UCSD-AML1 (cell line): ENCODE measurements around the gene ZBTB4.
"Not testable (repeated sequence)": the region's sequence is repeated elsewhere in the genome, so short reads cannot be mapped to it uniquely, and the experiment has no call there.

ENCODE experiments used
- DNase-seq: peaks from one replicate; lab custom pipeline; 2025; ENCODE audit not compliant: unreplicated experiment; lab: John Stamatoyannopoulos, UW

Gene ZBTB4

GRCh38 chr17:7493941-7494340 lies 14.5 kb upstream of the ZBTB4 start:
- no peak for DNase-seq

- DNase-seq: no peak
Measured at GRCh38 chr17:7491583-7491982, 12.2 kb upstream of the ZBTB4 start.

- DNase-seq: no peak
Measured at GRCh38 chr17:7490144-7490543, 10.7 kb upstream of the ZBTB4 start.

GRCh38 chr17:7486181-7486580 lies 6.8 kb upstream of the ZBTB4 start:
- no peak for DNase-seq

GRCh38 chr17:7484919-7485377 lies 5.5 kb upstream of the ZBTB4 start:
- DNase-seq: no peak

- peak; percentile 99 for DNase-seq
Measured at GRCh38 chr17:7484067-7484918, 4.9 kb upstream of the ZBTB4 start, which contains the start of gene POLR2A. Gene POLR2A, plus strand, starts transcription at chr17:7484366.

DNA sequence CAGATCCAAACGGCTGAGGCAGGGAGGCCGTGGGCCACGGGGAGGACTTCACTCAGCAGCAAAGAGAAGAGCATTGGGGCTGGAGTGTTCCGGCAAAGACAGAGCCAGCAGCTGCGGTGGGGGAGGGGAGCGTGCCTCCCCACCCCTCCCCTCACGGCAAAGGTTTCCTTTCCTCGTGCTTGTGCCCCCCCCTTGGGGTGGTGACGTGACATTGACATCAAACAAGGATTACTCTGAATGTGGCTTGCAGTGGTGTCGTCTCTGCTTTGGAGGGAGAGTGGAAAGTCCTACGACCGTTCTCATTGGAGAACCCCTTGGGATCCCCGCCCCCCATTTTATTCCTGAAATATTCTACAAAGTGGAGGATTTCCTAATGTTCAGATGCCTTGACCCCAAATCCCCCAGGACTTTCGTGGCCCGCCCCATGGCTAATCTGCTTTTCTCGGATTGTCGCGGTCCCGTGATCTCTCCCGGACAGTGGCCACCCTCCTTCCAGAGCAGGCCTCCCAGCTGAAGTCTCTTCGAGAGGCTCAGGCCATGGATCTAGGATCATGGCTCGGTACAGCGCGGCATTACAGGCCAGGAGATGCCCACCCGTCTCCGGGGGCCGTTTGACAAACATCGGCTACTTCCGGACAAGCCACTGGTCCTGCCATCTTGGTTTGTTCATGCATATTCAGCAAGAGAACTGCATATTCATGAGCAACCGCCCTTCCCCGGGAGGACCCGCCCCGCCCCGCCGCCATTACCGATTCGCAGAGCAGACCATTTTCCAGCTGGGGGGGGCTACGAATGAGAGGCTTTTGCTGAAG lies 4.0 kb upstream of the ZBTB4 start:
- peak; percentile 95 for DNase-seq

GRCh38 chr17:7482742-7483088 lies 3.3 kb upstream of the ZBTB4 start:
- not testable (repeated sequence) for DNase-seq

GRCh38 chr17:7481842-7482741 lies 2.7 kb upstream of the ZBTB4 start:
- DNase-seq: not testable (repeated sequence)

- not testable (repeated sequence) for DNase-seq
Measured at GRCh38 chr17:7481275-7481674, 1.8 kb upstream of the ZBTB4 start, which contains the start of gene SLC35G6. Gene SLC35G6, plus strand, starts transcription at chr17:7481446. Its CDS starts 71 bp downstream, at chr17:7481517.

DNA sequence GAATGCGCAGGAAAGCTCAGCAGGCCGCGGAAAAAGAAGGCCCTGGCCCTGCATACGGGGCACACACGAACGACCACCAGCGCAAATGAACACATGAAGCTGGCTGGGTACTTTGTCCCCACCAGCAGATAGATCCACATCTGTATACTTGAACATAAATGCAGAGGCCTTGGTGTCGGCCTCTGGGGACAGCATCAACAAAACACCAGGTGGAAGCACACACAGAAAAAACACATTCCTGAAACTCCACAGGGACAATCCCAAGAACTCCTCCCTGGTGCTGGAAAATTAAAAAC lies 606 bp upstream of the ZBTB4 start:
- DNase-seq: no peak

DNA sequence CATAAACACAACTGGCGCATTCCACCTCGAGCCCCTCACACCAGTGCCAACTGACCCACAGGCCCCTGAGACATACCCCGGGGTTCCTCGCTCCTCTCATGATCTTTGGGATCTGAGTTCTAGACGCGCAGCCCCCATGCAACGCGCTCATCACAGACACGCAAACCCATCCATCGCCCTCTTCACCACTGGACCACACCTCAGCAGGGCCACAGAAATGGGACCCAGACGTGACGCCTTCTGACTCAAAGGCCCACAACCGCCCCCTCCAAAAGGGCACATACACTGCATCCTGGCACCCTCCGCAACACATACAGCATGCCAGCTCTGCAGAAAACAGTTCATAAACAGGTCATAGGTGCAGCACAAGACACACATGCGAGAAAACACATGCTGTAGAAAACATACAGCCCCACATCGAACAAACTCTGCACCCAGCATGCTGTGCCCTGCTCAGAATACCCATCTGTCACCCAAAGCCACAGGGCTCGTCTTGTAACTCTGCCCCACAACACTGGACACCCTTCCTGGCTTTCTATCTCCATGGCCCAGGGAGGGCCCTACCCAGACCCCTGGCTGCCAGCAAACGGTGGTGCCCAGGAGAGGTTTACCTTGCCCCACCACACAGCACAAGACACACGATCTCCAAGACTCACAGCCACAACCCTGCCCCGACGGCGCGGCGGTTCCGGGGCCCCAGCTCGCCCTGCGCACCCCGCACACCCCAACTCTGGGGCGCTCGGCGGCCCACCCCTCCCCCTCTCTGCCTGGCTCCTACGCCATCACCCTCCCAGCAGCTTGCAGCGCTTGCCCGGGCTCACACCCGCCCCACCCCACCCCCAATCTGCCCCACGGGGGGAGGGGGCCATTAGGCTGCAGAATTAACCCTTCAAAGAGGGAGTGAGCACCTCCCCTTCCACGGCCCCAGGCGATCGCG lies 887 bp downstream of the ZBTB4 start:
- peak; percentile 48 for DNase-seq

DNA sequence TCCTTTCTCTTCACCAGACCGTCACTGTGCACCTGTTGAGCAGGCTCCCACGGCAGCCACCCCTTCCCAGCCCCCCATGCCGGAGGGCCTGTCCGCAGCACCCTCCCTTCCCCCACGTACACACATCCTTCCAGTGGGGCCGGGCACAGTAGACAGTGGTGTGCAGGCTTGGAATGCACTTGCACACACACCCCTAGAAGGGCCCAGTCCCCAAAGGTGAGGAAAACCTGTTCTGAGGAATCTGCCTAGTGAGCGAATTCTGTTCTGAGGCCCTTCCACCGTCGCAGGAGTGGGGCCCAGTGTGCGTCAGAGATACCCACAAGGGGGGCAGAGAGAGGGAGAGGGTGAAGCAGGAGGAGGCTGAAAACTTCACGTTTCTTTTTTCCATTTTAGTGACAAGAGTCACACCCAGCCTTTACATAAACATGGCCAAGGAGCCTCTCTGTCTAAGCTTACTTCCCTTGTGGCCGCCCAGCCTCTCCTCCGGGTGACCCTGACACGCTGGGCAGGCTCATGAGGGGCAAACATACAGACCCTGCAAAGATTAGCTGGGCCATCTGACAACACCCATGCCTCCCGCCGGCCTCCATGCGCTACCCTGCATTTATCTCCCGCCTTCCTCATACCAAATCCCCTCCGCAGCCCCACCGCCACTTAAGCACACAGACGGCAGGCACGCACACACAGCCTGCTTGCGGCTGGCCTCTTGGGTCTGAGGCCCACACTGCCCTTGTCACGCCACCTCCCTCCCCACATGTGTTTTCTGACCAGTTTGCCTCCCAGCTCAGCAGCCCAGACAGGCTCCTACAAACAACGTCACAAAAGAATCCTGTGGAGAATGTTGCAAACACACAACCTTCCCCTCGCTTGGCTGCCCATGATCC lies 1.8 kb downstream of the ZBTB4 start:
- no peak for DNase-seq

DNA sequence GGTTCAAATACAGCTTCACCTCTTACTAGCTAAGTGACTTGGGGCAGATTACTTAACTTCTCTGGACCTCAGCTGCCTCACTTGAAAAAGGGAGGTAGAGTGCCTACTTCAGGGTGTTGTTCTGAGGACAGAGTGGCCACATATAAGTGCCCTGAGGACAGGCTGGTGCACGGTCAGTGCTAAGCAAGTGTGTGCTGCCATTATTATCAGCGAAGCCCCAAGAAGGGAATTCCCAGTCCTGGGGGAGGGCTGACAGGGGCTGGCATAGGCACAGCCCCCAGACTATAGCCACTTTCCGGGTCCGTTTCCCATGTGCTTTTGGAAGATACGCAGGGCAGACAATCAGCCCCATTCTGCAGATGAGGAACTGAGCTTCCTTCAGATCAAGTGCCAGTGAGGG lies 2.5 kb downstream of the ZBTB4 start:
- DNase-seq: no peak

- DNase-seq: no peak
Measured at GRCh38 chr17:7476494-7476893, 2.9 kb downstream of the ZBTB4 start.

GRCh38 chr17:7475764-7476422 lies 3.5 kb downstream of the ZBTB4 start:
- DNase-seq: no peak

- DNase-seq: not testable (repeated sequence)
Measured at GRCh38 chr17:7474767-7475166, 4.7 kb downstream of the ZBTB4 start.

DNA sequence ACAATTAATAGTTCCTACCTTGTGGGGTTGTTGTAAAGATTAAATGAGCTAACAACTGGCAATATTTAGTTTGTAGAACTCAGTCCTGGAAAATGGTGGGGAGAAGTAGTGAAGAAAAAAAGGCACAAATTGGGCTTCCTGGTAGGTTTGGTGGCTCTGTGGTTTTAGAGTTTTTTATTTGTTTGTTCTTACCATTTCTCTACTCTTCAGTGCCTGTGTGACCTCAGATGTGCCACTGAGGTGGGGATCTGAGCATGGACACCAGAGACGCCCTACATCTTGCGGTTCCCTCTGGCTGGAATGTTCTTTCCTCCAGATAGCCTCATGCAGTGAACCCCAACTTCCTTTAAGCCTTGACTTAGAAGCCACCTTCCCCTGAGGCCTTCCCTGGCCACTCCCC lies 7.7 kb downstream of the ZBTB4 start:
- no peak for DNase-seq
